ENCODE measurements around the gene TIPRL.

Gene TIPRL

GRCh38 chr1:168235937-168236336, 57.2 kb downstream of the TIPRL start:
- CTCF ChIA-PET: interaction anchor here (0.5 to 2.3 kb wide), 8 partner anchors 27 to 1204 kb away, joined by 3 to 6 read pairs (median 4); no protein-coding TSS in a partner anchor
- POLR2A ChIA-PET (ENCODE audit: low non-redundant PET): no interaction called here
- DNase-seq (ENCODE audit: low spot score): no peak
- H3K27ac ChIP-seq: no peak overlapping the region
- TF ChIP-seq CTCF (conservative IDR thresholded peaks at IDR 0.05; ENCODE audit: low read depth): no peak

GRCh38 chr1:168236836-168237611, 58.3 kb downstream of the TIPRL start:
- TF ChIP-seq CTCF (conservative IDR thresholded peaks at IDR 0.05; ENCODE audit: low read depth): no peak
- POLR2A ChIA-PET (ENCODE audit: low non-redundant PET): no interaction called here
- CTCF ChIA-PET: interaction anchor here (0.6 kb wide), 2 partner anchors 943 to 1573 kb away, joined by 3 read pairs; no protein-coding TSS in a partner anchor
- no peak for DNase-seq (ENCODE audit: low spot score)
- no peak overlapping the region for H3K27ac ChIP-seq

- H3K27ac ChIP-seq: no peak overlapping the region
- no peak for TF ChIP-seq CTCF (conservative IDR thresholded peaks at IDR 0.05; ENCODE audit: low read depth)
- CTCF ChIA-PET: no interaction called here
- POLR2A ChIA-PET (ENCODE audit: low non-redundant PET): no interaction called here
- DNase-seq (ENCODE audit: low spot score): no peak
These were observed 64.4 kb downstream of the TIPRL start for GRCh38 chr1:168243198-168243597.

- ChIA-PET POLR2A (ENCODE audit: low non-redundant PET) (no interaction called here), CTCF (no interaction called here)
- TF ChIP-seq CTCF (conservative IDR thresholded peaks at IDR 0.05; ENCODE audit: low read depth): no peak
- no peak for DNase-seq (ENCODE audit: low spot score)
- H3K27ac ChIP-seq: no peak overlapping the region
These were observed 65.0 kb downstream of the TIPRL start for GRCh38 chr1:168243636-168244212.

GRCh38 chr1:168245042-168245441, 66.3 kb downstream of the TIPRL start:
- ChIA-PET POLR2A (ENCODE audit: low non-redundant PET) (no interaction called here), CTCF (no interaction called here)
- TF ChIP-seq CTCF (conservative IDR thresholded peaks at IDR 0.05; ENCODE audit: low read depth): no peak
- no peak for DNase-seq (ENCODE audit: low spot score)
- H3K27ac ChIP-seq: no peak overlapping the region

GRCh38 chr1:168246506-168246905, 67.7 kb downstream of the TIPRL start:
- ChIA-PET CTCF (interaction anchor here (0.6 to 0.7 kb wide), 3 partner anchors 9 to 340 kb away, joined by 3 to 4 read pairs (median 3); no protein-coding TSS in a partner anchor), POLR2A (ENCODE audit: low non-redundant PET) (no interaction called here)
- TF ChIP-seq CTCF (conservative IDR thresholded peaks at IDR 0.05; ENCODE audit: low read depth): no peak
- H3K27ac ChIP-seq: no peak overlapping the region
- no peak for DNase-seq (ENCODE audit: low spot score)
